ENCODE results near the gene CADPS2.

Gene CADPS2

GRCh38 chr7:122750389-122750788 lies 135.9 kb downstream of the CADPS2 start:
- no peak overlapping the region for H3K4me3 ChIP-seq (replicated peaks in 1 of 2; ENCODE audit: low read depth in 2 of 2, low read length in 2 of 2)
- DNase-seq (ENCODE audit: low read depth in 2 of 2): no peak
- TF ChIP-seq CTCF (IDR thresholded peaks at IDR 0.05; ENCODE audit: low read depth, low read length): no peak

- no peak for DNase-seq (ENCODE audit: low read depth in 2 of 2)
- no peak overlapping the region for H3K4me3 ChIP-seq (replicated peaks in 1 of 2; ENCODE audit: low read depth in 2 of 2, low read length in 2 of 2)
- TF ChIP-seq CTCF (IDR thresholded peaks at IDR 0.05; ENCODE audit: low read depth, low read length): no peak
These were observed 138.1 kb downstream of the CADPS2 start for GRCh38 chr7:122748195-122748594.

- DNase-seq (ENCODE audit: low read depth in 2 of 2): no peak
These were observed 139.3 kb downstream of the CADPS2 start for GRCh38 chr7:122746948-122747347.

GRCh38 chr7:122743211-122743610 lies 143.0 kb downstream of the CADPS2 start:
- no peak for TF ChIP-seq CTCF (IDR thresholded peaks at IDR 0.05; ENCODE audit: low read depth, low read length)
- no peak for DNase-seq (ENCODE audit: low read depth in 2 of 2)
- no peak overlapping the region for H3K4me3 ChIP-seq (replicated peaks in 1 of 2; ENCODE audit: low read depth in 2 of 2, low read length in 2 of 2)

More at GRCh38 chr7:122746948-122747347, 139.3 kb downstream of the CADPS2 start:
- no peak for TF ChIP-seq CTCF (IDR thresholded peaks at IDR 0.05; ENCODE audit: low read depth, low read length)
- no peak overlapping the region for H3K4me3 ChIP-seq (replicated peaks in 1 of 2; ENCODE audit: low read depth in 2 of 2, low read length in 2 of 2)

- no peak for TF ChIP-seq CTCF (IDR thresholded peaks at IDR 0.05; ENCODE audit: low read depth, low read length)
- no peak for DNase-seq (ENCODE audit: low read depth in 2 of 2)
- no peak overlapping the region for H3K4me3 ChIP-seq (replicated peaks in 1 of 2; ENCODE audit: low read depth in 2 of 2, low read length in 2 of 2)
These were observed 147.3 kb downstream of the CADPS2 start for GRCh38 chr7:122738947-122739346.

GRCh38 chr7:122736183-122736582 lies 150.1 kb downstream of the CADPS2 start:
- DNase-seq (ENCODE audit: low read depth in 2 of 2): peak in 1 of 2 donors; percentile 22
- no peak for TF ChIP-seq CTCF (IDR thresholded peaks at IDR 0.05; ENCODE audit: low read depth, low read length)
- H3K4me3 ChIP-seq (replicated peaks in 1 of 2; ENCODE audit: low read depth in 2 of 2, low read length in 2 of 2): no peak overlapping the region

GRCh38 chr7:122727759-122728158 lies 158.5 kb downstream of the CADPS2 start:
- H3K4me3 ChIP-seq (replicated peaks in 1 of 2; ENCODE audit: low read depth in 2 of 2, low read length in 2 of 2): no peak overlapping the region
- no peak for DNase-seq (ENCODE audit: low read depth in 2 of 2)
- no peak for TF ChIP-seq CTCF (IDR thresholded peaks at IDR 0.05; ENCODE audit: low read depth, low read length)
